Measurements from ENCODE around the gene PI4KA.
"Not testable (repeated sequence)": the region's sequence is repeated elsewhere in the genome, so short reads cannot be mapped to it uniquely, and the experiment has no call there.

GRCh38 chr22:20901093-20902033 lies 42.8 kb upstream of the PI4KA start:
- TF ChIP-seq, protein P1, sequence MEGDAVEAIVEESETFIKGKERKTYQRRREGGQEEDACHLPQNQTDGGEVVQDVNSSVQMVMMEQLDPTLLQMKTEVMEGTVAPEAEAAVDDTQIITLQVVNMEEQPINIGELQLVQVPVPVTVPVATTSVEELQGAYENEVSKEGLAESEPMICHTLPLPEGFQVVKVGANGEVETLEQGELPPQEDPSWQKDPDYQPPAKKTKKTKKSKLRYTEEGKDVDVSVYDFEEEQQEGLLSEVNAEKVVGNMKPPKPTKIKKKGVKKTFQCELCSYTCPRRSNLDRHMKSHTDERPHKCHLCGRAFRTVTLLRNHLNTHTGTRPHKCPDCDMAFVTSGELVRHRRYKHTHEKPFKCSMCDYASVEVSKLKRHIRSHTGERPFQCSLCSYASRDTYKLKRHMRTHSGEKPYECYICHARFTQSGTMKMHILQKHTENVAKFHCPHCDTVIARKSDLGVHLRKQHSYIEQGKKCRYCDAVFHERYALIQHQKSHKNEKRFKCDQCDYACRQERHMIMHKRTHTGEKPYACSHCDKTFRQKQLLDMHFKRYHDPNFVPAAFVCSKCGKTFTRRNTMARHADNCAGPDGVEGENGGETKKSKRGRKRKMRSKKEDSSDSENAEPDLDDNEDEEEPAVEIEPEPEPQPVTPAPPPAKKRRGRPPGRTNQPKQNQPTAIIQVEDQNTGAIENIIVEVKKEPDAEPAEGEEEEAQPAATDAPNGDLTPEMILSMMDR (IDR thresholded peaks at IDR 0.05; ENCODE audit: low read depth, low read length, missing input control) = not testable (repeated sequence)
- not testable (repeated sequence) for TF ChIP-seq SP1 (IDR thresholded peaks at IDR 0.05); REST (IDR thresholded peaks at IDR 0.05); YY1 (IDR thresholded peaks at IDR 0.05); EGR1 (IDR thresholded peaks at IDR 0.05; ENCODE audit: low read depth in 2 of 2); MAX (IDR thresholded peaks at IDR 0.05); GABPA (IDR thresholded peaks at IDR 0.05 in 1 of 2, conservative IDR thresholded peaks at IDR 0.05 in 1 of 2); RAD21 (IDR thresholded peaks at IDR 0.05)

Measured in liver (tissue), 3 donors.